HG02588 (cell line): ENCODE results near the gene FBL.
"Not testable (repeated sequence)": the region's sequence is repeated elsewhere in the genome, so short reads cannot be mapped to it uniquely, and the experiment has no call there.

Experiments used
- ATAC-seq: cut with Tn5 transposase; IDR thresholded peaks from one replicate; pipeline ENCODE4 v1.9.1; 2021; ENCODE audit warnings: mild to moderate bottlenecking, moderate library complexity; ENCODE audit not compliant: unreplicated experiment

Gene FBL

DNA sequence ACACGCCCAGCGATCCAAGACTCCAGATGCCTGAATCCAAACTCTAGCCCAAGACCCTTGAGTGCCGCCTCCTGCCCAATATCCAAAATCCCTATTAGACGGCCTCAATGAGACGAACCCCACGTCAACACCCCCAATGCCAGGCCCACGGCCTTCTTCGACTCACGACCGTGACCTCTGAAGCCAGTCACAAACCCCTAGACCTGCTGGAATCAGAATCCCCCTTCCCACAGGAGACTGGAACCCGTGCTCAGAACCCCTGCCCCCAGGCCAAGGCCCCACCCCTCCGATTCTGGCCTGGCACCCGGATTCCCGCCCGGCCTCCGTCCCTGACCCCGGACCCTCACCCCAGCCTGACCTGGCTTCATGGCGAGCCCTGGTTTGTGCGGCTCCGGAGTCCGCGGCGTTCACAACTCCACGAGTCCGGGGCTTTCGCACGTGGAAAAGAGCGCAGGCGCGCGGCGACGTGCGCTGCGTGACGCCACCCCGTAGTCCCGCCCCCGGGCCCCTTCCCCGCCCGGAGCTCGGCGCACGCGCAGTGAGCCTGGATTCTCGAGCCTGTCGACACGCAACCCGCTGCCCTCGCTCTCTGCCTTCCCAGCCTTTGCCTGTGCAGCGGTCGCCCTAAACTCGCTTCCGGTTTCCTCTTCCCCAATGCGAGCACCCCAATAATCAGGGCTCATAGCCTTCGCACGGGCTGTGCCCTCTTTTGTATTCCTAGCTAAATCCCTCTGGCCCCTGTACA, at the start of gene FBL:
Gene FBL, minus strand, starts transcription at position 447 of the 745 bp plus-strand sequence. Its CDS starts 79 bp downstream, at position 368.
- peak; percentile 72 for ATAC-seq

GRCh38 chr19:39895096-39895495, 48.9 kb upstream of the FBL start:
- not testable (repeated sequence) for ATAC-seq

DNA sequence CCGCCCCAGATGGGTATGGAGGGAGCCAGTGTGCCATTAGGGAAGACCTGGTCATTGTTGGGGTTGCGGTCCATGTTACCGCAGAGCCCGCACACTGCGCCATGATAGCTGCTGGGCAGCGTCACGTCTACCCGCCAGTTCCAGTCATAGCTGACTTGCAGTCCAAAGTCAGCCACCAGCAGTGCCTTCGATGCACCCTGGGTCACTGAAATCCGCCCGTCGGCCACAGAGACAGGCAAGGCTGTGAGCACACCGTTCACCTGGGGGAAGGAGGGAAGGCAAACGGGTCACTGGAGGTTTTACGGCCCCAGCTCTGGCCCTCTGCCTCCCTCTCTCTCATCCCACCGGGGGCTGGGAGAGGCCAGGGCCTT, 48.0 kb upstream of the FBL start:
- ATAC-seq, result not testable (repeated sequence)

DNA sequence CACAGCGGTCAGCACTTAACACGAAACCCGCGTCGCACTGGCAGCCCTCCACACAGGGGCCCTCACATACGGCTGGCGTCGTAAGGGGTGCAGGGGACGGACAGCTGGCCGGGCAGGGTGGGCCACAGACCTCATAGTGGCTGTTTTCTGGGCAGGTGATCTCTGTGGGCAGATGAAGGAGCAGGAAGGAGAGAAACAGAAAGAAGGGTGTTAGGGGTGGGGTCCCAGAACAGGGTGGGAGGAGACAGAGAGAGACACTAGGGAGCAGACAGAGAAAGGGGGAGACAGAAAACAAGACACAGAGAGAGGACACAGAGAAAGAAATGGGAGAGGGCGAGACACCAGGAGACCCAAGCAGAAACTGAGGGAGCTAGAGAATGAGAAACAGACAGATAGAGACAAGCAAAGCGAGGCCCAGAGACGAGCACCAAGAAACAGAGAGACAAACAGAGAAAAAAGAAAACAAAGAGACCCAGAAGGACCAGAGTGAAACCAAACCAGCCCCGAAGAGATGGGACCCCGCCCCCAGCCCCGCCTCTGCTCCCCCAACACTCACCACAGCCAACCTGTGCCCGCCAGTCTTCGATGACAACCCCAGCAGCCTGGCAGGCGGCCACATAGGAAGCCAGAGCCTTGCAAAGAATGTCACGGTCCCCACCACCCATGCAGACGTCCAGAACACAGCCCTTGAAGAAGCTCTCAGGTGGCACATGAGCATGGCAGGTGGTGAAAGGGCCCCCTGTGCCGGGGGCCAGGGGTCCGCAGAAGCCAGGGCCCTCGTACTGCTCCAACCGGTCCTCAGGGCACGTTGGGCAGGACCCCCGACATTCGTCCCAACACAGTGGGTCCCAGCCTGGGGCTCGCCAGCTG, 47.4 kb upstream of the FBL start:
- not testable (repeated sequence) for ATAC-seq

- not testable (repeated sequence) for ATAC-seq
Observed at GRCh38 chr19:39892506-39892902, 46.3 kb upstream of the FBL start.

- ATAC-seq, result not testable (repeated sequence)
Observed at GRCh38 chr19:39891660-39892505, 45.7 kb upstream of the FBL start.

- ATAC-seq, result no peak
Observed at GRCh38 chr19:39890755-39891551, 44.8 kb upstream of the FBL start.

DNA sequence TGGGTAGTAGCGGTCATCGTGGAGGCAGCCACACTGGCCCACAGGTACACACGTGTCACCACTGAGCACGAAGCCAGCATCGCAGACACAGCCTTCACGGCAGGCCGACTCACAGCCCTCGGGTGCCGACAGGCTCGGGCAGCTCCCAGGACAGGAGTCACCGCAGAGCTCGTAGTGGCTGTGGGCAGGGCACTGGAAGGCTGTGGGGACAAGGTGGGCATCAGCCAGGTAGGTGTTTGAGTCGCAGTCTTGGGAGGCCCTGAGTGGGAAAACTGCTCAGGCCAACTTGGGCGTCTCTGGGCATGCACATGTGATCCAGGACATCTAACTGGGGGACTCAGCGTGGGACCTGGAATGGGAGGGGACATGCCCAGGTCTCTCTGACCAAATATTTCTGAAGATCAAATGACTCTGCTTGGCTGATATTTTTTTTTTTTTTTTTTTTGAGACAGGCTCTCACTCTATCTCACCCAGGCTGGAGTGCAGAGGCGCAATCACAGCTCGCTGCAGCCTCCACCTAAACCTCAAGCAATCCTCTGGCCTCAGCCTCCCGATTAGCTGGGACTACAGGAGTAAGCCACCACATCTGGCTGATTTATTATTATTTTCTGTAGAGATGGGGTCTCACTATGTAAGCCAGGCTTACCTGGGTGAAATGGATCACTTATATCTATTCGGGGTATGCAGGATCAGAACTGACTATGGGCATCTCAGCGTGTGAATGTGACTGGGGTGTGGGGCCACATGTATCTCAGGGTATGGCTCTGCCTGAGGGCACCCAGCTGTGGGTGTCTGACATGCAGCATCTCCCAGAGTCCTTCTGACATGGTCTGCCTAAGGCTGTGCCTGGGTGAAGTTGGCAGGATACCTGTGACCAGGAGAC, 43.9 kb upstream of the FBL start:
- not testable (repeated sequence) for ATAC-seq

DNA sequence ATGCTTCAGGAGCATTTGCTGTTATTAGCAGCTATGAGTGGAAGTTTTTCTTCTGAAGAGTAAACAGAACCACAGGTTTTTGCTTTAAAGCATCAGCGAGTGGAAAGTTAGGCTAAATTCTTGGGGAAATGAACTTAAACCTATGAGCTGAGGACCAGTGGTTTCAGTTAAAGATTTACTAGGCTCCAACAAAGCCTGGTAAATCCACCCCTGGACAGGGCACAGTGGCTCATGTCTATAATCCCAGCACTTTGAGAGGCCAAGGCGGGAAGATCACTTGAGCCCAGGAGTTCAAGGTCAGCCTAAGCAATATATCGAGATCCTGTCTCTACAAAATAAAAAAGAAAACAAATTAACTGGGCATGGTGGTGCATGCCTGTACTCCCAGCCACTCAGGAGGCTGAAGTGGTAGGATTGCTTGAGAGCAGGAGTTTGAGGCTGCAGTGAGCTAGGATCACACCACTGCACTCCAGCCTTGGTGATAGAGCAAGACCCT, 41.3 kb upstream of the FBL start:
- not testable (repeated sequence) for ATAC-seq

- ATAC-seq, result not testable (repeated sequence)
Observed at GRCh38 chr19:39885821-39886554, 39.8 kb upstream of the FBL start.

DNA sequence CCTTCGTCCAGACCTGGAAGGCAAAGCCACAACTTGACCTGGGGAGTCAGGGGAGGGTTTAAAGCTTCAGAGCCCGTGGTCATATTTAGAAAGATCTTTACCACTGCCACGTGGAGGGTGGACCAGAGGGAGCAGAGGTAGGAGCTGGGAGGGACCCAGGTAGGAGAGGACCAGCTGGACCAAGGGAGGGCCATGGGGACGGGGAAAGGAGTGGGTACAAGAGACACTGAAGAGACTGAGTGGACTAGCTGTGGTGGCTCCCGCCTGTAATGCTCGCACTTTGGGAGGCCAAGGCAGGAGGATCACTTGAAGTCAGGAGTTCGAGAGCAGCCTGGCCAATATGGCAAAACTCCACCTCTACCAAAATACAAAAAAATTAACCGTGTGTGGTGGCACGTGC, 38.5 kb upstream of the FBL start:
- ATAC-seq, result not testable (repeated sequence)

DNA sequence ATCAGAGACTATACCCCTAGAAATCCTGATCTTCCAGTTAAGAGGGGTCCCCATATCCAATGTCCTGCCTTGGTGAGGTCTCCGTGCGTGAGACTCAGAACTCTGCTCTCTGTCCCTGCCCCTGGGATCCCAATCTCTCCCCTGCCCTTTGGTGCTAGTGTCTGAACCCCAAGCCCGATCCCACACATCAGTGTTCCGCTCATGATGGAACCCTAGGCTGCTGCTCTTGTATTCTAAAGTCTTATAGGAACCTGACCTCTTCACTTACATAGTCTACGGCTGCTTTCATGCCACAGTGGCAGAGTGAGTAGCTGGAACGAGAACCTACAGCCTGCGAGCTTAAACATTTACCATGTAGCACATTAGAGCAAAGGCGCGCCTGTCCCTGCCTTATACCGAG, 36.5 kb upstream of the FBL start:
- not testable (repeated sequence) for ATAC-seq

- not testable (repeated sequence) for ATAC-seq
Observed at GRCh38 chr19:39881495-39882110, 35.4 kb upstream of the FBL start.

- ATAC-seq, result not testable (repeated sequence)
Observed at GRCh38 chr19:39880241-39880640, 34.1 kb upstream of the FBL start.

DNA sequence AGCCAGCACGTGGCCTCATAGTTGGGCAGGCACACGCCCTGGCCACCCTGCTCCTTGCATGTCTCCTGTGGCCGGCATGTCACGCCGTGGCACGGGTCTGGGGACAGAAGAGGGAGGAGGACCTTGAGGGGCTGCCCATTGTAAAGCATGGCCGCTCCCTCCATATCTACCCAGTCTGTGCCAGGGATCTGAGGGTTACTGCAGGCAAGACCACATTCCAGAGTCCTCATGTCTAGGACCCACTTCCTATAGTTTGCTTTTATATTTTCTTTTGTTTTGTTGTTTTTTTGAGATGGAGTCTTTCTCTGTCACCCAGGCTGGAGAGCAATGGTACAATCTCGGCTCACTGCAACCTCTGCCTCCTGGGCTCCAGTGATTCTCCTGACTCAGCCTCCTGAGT, 33.6 kb upstream of the FBL start:
- ATAC-seq, result not testable (repeated sequence)

DNA sequence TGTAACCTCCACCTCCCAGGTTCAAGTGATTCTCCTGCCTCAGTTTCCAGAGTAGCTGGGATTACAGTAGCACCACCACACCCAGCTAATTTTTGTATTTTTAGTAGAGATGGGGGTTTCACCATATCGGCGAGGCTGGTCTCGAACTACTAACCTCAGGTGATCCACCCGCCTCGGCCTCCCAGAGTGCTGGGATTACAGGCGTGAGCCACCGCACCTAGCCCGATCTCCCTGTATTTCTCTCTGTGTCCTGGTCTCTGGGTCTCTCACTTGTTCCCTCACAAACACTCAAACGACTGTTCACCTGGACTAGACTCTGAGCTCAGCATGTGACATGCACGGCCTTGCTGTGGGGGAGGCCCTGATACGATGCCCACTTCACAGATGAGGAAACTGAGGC, 32.7 kb upstream of the FBL start:
- ATAC-seq, result not testable (repeated sequence)

- no peak for ATAC-seq
Observed at GRCh38 chr19:39878398-39878797, 32.2 kb upstream of the FBL start.

- not testable (repeated sequence) for ATAC-seq
Observed at GRCh38 chr19:39877982-39878381, 31.8 kb upstream of the FBL start.
